ENCODE data around the gene ZC2HC1C. TPM values are rescaled to one million over a fixed set of nuclear protein-coding genes. Genes with fewer than 3 reads are reported as not detected.
A peak's percentile ranks its signal among the peaks of the same experiment; 100 is the strongest.
"Not testable (repeated sequence)": the region's sequence is repeated elsewhere in the genome, so short reads cannot be mapped to it uniquely, and the experiment has no call there.

ZC2HC1C gene
- total RNA-seq, 1 donor from 2014 or later, result 3.0 TPM

DNA sequence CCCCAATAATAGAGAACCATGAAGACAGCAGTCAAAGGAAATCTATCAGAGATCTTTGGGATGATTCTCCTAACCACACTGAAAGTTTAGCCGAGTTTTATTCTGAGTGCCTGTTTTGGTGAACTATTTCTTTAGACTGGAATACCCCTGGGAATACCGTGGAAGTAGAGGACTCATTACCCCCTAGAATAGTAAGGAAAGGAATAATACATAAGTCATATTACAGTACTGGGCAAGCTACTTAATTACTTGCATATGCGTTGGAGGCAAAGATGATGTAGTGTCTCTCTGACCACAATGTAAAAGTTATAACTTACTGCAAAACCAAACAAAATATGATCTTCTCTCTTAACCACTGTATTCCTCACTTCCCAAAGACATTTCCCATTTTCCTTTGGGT is 25.5 kb downstream of the ZC2HC1C start:
- no peak for DNase-seq (ENCODE audit: low spot score)

DNA sequence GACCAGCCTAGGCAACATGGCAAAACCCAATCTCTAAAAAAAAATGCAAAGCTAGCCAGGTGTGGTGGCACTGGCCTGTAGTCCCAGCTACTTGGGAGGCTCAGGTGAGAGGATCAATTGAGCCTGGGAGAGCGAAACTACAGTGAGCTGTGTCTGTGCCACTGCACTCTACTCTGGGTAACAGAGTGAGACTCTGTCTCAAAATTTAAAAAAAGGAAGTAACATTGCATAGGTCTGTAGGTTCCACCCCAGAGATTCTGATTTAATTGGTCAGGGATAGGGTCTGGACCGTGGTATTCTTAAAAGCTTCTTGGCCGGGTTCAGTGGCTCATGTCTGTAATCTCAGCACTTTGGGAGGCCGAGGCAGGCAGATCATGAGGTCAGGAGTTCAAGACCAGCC is 26.2 kb downstream of the ZC2HC1C start:
- DNase-seq (ENCODE audit: low spot score), result no peak

DNA sequence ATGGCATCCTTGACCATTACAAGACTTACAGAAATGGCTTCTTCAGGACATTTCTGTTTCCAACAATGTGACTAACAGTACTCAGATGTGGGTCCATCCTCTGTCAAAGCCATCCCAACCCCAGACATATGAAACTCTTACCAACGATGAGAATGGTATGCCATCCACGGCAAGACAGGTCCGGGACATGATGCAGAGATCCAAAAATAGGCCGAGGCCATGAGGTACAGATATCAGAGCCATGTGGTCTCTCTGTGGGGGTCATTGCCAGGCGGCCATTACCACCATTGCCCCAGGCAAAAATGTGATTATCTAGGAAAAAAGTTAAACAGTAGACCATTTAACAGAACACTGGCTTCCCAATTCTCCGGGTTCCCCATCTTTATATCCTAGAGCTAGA is 27.5 kb downstream of the ZC2HC1C start:
- no peak for DNase-seq (ENCODE audit: low spot score)

DNA sequence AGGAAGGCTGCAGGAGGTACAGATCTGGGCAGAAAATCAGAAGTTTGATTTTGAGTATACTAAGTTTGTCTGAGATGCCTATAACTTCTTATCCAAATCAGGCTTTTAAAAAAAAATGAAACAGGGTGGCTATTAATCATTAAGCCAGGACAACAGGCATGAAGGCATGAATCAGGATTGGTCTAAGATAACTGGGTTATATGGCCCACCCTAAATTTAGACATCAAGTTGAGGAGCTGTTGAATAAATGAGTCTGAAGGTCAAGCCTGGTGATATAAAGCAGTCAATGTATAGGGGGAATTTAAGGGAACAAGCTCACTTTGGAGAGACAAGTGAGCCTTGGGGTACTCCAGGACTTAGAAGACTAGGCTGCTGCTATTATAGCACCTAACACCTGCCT is 28.8 kb downstream of the ZC2HC1C start:
- no peak for DNase-seq (ENCODE audit: low spot score)

DNA sequence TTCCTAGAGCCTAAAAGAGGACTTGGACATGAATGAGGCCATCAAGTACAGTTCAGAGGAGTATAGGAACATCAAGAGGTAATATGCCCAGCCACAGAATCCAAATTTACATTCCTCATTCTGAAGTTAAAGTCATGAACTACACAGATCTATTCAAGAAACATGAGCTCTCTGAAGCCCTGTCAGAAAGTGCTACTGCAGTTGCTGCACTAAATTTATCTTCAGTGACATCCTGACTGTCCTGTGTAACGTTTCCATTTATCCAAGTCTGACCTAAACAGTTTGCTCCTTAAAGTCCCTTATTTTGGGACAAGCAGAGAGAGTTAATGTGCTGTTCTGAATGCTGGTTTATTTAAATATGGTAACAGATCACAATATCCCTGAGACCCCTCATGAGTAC is 29.2 kb downstream of the ZC2HC1C start:
- DNase-seq (ENCODE audit: low spot score), result no peak

DNA sequence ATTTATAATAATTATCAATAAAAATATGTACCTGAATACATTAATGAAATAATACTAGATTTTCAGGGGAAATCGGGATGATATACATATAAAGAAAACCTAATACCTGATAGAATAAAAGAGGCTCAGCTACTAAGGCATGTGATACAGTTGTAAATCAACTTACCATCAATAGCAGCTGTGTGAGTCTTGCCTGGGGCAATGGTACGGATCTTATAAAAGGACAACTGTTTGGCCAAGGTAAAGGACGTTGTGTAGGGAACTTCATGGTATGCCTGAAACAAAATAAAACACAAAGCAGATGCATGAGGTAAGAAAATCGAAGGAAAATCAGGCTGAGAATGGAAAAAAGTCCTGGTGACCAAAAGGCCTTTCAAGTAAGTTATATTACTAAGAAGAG is 32.0 kb downstream of the ZC2HC1C start:
- DNase-seq (ENCODE audit: low spot score), result no peak

DNA sequence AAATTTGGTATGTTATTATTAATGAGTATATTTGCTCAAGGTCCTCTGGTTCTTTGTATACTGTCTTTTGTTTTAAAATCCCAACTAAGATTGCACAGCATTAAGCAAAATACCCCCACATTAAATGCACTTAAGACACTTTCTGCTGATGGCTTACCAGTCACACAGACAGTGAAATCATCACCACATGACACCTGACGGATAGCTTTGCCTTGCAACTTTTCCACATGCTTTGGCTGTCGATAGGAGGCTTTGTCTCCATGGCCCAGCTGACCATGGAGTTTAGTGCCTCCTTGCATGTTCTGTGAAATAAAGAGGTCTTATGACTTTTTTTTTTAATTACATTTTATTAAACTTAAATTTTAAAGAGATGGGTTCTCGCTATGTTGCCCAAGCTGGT is 37.7 kb downstream of the ZC2HC1C start:
- DNase-seq (ENCODE audit: low spot score), result no peak

DNA sequence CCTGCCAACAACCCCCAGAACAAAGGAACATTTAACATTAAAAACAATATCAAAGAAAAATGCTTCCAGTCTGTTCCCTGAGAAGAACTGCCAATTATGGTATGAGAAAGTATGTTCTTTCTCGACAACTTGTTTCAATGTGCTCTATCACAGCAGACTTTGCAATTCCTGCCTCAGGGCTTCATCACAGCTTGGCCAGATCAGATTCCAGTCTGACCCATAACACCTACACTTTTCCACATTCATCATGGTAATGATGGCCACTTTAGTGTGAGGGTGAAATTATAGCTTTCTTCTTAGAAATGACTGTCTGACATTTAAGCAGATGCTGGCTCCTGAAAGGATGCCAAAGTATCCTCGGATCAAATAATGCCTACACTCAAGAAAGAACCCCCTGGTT is 40.4 kb downstream of the ZC2HC1C start:
- no peak for DNase-seq (ENCODE audit: low spot score)

DNA sequence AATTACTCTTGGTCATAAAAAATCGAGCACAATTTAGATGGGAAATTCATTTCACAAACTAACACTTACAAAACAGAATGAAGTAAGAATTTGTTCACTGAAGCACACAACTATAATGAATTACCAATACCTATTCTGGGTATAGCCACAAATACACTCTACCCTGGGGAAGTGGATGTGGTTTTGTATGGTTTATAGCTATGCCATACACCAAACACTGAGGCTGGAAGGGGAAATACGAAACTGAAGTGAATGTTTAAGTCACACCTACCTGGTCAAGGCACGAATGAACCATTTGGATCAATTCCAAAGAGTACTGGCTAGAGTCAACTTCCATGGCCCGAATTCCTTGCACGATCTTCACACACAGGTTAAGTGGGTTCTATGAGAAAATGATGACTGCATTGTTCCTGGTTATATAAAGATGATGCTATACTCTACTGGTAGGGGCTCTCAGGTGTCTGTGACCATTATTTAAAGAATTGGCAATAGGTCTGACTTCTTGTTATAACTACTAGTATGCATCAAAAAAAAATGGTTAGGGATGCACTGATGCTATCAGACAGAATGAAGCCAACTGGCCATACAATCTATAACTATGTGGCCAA is 44.6 kb downstream of the ZC2HC1C start:
- DNase-seq (ENCODE audit: low spot score), result no peak

DNA sequence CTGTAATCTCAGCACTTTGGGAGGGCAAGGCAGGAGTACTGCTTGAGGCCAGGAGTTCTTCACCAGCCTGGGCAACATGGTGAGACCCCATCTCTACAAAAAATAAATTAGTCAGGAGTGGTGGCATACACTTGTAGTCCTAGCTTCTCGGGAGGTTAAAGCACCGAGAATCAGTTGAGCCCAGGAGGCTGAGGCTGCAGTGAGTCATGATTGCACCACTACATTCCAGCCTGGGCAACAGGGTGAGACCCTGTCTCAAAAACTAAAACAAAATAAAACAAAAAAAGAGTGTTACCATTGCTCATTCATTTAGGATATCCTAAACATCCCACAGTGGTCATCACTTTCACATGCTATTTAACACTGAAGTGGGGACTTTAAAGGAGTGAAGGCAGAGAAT is 49.6 kb downstream of the ZC2HC1C start:
- DNase-seq (ENCODE audit: low spot score), result no peak

DNA sequence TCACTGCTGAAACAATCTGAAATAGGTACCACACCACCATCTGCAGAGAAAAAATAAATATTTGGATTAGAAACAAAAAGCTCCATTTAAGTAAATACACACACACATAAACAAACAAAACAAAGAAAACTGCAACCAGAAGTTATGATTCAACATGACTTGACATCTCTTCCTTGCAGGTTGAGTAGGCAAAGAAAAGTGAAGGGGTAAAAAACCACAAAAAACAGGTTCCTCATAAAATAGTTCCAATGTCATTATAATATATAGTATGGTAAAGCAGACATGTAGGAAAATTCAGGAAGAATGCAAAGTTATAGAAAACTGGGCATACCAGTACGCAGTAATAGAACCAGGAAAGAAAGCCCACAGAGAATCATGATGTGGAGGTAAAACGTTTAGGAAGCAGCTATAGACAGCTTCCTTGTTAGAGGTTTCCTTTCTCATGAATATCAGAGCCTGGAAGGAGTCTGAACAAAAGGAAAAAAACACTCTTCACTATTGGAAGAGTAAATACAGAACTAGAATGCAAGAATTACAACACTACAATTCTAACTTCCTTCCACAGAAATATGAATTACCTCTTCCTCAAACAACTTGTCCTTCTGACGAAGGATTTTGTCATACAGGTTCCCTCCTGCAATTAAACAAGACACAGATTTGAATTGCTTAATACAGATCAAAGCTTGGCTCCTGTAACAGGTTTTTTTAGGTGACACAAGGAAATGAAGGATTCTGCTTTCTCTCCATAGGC is 51.3 kb downstream of the ZC2HC1C start:
- DNase-seq (ENCODE audit: low spot score), result no peak

DNA sequence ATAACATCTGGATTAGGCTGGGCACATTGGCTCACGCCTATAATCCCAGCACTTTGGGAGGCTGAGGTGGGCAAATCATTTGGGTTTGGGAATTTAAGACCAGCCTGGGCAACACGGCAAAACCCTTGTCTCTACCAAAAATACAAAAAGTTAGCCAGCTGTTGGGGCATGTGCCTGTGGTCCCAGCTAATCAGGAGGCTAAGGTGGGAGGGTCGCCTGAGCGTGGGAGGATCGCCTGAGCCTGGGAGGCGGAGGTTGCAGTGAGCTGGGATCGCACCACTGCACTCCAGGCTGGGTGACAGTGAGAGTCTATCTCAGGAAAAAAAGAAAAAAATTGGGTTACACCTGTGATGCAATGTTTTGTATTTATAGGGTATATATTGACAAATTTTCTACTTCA is 52.1 kb downstream of the ZC2HC1C start:
- no peak for DNase-seq (ENCODE audit: low spot score)

DNA sequence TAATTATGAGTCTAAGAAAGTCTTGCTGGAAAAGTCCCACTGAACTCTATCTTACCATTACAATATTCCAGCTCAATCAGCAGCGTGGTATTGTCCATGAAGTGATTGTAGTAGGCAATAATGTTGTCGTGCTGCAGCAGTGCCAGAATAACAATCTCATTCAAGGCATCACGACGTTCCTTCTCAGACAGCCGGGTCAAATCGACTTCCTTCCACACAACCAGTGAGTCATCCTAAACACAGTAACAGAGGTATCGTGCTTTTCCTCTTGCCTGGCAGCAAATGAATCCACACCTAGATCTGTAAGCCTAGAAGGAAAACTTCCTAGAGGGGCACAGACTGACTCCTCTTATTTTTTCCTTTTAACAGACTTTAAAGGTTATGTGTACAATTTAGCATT is 54.5 kb downstream of the ZC2HC1C start:
- no peak for DNase-seq (ENCODE audit: low spot score)

DNA sequence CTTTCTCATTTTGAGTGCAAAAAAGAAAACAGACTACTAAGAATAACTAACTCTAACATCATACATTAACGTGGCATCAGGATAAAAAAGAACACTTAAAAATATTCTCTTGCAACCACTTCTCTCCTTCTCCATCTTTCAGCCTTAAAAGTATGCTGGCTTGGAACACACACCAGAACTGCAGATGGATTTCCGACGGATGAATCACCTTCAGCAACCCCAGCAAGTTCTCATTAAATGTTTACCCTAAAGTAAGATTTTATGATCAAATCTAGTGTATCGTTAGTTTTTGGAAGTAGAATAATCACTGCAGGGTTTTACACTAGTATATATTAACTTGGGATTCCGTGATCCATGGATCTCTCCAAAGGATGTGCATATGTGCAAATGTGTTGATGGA is 56.2 kb downstream of the ZC2HC1C start:
- DNase-seq (ENCODE audit: low spot score), result no peak

DNA sequence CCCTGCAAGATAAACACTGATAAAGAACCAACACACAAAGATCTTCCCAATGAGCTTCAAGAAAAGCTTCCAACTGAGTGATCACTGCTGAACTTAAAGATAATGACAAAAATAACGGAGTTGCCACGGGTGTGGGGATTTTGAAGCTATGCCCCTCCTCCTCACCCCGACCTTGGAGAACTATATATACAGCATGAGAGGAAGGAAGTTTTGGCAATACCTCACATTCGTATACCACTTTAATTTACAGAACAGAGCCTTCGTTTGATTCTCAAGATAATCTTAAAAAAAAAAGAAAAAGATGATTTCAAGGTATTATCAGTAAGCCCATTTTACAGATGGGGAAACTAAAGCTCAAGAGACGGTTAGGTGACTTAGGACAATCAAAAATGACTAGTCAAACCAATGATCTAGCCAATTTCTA is 56.7 kb downstream of the ZC2HC1C start:
- no peak for DNase-seq (ENCODE audit: low spot score)

DNA sequence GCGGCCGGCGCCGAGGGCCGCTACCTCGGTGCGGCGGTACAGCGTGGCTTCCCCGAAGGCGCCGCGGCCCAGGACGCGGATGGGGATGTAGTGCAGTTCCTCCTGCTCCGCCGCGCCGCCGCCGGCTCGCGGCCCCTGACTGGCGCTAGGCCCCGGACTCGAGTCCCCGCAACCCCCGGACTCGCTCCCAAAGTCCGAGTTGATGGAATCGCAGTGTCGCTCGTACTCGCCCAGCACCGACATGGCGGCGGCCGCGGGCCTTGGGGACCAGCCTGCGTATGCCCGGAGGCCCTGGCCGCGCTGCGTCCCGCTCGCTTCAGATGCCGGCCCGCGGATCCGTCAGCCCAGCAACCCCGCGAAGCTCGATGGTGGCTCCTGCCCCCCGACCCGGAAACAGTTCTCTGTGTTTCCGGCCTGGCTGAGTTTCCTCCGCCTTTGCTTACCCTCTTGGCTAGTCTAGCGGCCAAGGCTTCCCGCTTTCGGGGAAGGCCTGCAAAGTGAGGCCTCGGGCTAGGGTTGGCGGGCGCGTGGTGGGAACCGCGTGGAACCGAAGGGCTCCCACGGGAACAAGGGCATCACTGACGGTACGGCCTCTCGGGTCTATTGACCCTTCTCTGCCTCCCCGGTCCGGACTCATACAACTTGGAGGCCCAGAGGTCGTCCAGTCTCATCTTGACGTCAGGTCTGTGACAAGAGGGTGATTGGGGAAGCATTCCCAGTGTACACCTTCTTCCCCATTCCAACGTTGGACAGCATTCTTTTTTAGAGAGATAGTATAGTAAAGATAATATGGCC is 57.4 kb downstream of the ZC2HC1C start, which contains the start of gene NEK9:
Gene NEK9, minus strand, starts transcription at position 370 of the 795 bp plus-strand sequence. Its CDS starts 127 bp downstream, at position 243.
- DNase-seq (ENCODE audit: low spot score), result peak; percentile 92

DNA sequence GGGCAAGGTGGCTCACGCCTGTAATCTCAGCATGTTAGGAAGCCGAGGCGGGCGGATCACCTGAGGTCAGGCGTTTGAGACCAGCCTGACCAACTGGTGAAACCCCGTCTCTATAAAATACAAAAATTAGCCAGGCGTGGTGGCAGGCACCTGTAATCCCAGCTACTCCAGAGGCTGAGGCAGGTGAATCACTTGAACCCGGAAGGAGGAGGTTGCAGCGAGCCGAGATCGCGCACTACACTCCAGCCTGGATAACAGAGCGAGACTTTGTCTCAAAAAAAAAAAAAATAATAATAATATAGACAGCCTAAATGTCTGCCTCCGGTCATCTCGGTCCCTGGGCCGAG is 58.0 kb downstream of the ZC2HC1C start:
- not testable (repeated sequence) for DNase-seq (ENCODE audit: low spot score)

DNA sequence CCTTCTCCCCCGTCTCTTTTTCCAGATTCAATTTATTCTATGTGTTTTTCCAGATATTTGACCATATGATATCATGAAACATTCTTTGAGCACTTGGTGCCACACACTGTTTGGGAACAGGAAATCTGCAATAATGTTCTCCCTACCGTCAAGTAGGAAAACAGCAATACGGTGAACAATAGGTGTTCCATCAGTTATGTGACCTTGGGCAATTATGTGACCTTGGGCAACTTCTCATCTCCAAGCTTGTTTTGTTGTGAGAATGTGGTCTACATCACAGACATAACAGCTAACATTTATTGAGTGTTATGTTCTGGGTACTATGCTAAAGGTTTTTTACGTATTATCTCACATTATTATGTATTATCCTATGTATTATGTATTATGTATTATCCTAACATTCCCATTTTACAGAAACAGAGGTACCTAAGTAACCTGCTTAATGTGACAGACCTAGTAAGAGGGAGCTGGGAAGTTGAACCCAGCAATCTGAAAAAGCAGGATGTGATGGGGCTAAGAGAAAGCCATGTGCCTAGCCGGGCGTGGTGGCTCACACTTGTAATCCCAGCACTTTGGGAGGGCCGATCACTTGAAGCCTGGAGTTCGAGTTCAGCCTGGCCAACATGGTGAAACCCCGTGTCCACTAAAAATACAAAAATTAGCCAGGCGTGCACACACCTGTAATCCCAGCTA is 58.6 kb downstream of the ZC2HC1C start:
- DNase-seq (ENCODE audit: low spot score), result no peak

DNA sequence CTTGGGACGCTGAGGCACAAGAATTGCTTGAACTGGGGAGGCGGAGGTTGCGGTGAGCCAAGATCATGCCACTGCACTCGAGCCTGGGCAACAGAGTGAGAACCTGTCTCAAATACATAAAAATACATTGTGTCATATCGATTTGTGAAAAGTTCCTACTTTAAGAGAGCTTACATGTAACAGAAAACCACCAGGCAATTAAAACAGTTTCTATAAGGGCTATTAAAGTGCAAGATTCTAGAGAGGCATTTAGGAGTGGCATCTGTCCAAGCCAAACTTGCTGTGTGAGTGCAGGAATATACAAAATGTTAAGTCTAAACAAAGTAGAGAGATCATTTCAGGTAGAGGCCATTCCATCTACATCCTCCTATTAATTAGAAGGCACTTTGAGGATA is 59.2 kb downstream of the ZC2HC1C start:
- DNase-seq (ENCODE audit: low spot score), result no peak

Measured in ureter (tissue), 1 donor.